NK-92 (cell line): ENCODE measurements around the gene TNFRSF17.
"Not testable (repeated sequence)": the region's sequence is repeated elsewhere in the genome, so short reads cannot be mapped to it uniquely, and the experiment has no call there.

Experiments used
- DNase-seq: peaks from one replicate; lab custom pipeline; 2025; ENCODE audit not compliant: unreplicated experiment; lab: John Stamatoyannopoulos, UW

TNFRSF17 gene

DNA sequence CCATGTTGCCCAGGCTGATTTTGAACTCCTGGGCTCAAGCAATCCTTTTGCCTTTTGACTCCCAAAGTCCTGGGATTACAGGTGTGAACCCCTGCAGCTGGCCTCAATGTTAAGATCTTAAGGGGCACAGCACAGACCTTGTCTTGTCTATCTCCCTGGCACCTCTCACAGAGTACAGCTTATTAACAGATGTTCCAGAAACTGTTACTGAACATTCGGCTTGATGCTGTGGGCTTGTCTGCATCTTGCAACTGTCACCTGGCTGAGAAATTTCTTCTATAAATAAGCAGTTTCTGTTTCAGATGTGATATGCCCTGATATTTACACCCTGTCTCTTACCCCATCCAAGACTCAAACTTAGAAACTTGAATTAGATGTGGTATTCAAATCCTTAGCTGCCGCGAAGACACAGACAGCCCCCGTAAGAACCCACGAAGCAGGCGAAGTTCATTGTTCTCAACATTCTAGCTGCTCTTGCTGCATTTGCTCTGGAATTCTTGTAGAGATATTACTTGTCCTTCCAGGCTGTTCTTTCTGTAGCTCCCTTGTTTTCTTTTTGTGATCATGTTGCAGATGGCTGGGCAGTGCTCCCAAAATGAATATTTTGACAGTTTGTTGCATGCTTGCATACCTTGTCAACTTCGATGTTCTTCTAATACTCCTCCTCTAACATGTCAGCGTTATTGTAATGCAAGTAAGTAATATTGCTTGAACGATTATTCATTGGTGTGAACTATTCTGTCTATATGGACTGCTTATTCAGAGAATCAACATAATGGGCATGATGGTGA lies at the start of gene TNFRSF17:
TNFRSF17 (plus strand) TSS at position 450 of the 791 bp plus-strand sequence; CDS start at position 565, 115 bp downstream.
- no peak for DNase-seq

GRCh38 chr16:11915644-11916523 lies 49.1 kb upstream of the TNFRSF17 start, which contains the start of gene GSPT1:
Gene GSPT1, minus strand, starts transcription at chr16:11915956. Its CDS starts 236 bp downstream, at chr16:11915720.
- peak; percentile 96 for DNase-seq

DNA sequence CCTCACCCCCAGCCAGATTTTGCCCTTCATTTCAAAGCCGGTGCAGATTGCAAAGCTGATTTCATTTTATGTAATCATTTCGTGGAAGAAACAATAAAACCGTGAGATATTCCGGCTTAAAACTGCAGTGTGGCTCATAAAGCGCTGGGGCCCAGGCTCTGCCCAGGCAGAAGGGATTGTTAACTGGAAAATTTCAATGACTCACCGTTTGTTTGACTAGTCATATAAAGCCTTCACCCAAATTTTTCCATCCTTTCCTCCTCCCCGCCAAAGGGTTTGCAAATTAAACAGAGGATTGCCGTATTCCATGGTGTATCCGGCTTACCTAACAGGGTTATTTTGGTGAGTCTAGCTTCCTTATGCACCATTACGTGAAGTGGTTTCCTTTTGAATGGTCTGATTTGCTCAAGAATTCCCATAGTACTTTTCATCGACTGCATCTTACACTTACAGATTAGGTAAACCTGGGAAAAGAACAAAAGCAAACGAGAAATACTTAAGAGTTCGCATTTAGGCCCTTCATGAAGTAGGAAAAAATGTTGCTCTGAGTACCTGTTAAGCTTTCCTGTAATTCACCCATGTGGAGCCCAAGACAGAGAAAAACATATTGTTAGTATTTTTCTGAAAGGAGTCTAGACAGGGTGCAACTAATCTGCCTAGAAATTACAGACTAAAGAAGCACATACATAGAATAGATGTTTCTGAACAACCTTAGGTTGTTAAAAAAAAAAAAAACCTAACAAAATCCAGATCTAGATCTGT lies 48.3 kb upstream of the TNFRSF17 start:
- DNase-seq = no peak

DNA sequence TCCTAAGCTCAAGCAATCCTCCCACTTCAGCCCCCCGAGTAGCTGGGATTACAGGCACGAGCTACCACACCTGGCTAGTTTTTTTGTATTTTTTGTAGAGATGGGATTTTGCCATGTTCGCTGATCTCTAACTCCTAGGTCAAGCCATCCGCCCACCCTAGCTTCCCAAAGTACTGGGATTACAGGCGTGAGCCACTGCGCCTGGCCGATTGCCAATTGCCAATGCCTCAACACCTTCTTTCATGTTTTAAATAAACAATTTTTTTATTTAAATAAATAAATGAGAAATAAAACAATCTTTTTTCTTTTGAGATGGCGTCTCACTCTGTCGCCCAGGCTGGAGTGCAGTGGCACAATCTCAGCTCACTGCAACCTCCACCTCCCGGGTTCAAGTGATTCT lies 41.0 kb upstream of the TNFRSF17 start:
- not testable (repeated sequence) for DNase-seq

DNA sequence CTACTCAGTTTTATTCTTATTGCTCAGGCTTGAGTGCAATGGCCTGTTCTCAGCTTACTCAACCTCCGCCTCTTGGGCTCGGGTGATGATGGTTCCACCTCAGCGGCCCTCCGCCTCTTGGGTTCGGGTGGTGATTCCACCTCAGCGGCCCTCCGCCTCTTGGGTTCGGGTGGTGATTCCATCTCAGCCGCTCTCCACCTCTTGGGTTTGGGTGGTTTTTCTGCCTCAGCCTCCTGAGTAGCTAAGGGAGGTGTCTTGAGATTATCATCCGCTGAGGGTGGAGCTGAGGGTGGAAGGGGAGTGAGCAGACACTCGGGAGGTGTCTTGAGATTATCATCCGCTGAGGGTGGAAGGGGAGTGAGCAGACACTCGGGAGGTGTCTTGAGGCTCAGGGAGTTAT lies 37.7 kb upstream of the TNFRSF17 start:
- not testable (repeated sequence) for DNase-seq

DNA sequence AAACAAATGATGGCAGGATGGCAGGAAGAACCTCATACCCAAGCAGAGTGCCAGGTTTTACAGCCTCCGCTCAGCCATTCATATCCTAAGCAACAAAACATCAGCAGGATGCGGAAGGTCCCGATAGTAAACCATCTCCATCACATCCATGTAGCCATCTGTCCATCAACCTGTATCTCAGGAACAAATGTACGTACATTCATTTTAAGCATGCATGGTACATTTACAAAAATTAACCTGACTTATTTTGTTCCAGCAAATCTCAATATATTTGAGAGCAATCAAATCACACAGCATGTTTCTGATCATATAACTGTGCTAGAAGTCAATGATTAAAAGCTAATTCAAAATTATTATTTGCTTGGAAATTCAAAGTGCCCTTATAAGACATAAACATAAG lies 23.1 kb upstream of the TNFRSF17 start, which contains the start of gene NPIPB2:
NPIPB2 (minus strand) TSS at position 101 of the 400 bp plus-strand sequence; CDS start at position 101, 0 bp downstream.
- DNase-seq = not testable (repeated sequence)

DNA sequence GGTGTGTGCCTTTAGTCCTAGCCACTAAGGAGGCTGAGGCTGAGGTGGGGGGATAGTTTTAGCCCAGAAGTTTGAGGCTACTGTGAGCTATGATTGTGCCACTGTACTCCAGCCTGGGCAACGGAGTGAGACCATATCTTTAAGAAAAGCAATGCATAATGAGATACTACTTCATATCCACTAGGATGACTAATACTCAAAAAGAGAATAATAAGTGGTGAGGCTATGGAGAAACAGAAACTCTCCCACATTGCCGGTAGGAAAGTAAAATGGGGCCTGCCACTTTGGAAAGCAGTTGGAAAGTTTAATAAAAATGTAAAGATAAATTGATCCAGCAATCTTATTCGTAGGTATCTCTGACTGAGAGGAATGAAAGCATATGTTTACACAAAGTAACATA lies 18.6 kb upstream of the TNFRSF17 start:
- DNase-seq = no peak

DNA sequence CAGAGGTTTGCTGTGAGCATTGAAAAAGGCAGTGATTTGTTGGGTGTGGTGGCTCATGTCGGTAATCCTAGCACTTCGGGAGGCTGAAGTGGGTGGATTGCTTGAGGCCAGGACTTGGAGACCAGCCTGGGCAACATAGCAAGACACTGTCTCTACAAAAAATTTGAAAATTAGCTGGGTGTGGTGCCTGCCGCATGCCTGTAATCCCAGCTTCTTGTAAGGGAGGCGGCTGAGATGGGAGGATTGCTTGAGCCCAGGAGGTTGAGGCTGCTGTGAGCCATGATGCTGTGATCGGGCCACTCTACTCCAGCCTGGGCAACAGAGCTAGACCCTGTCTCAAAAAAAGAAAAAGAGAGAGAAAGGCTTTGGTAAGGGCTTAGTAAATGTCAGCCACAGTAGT lies 16.2 kb upstream of the TNFRSF17 start:
- DNase-seq = no peak

GRCh38 chr16:11949527-11949926 lies 15.5 kb upstream of the TNFRSF17 start:
- DNase-seq = no peak

GRCh38 chr16:11950388-11950787 lies 14.6 kb upstream of the TNFRSF17 start:
- no peak for DNase-seq

DNA sequence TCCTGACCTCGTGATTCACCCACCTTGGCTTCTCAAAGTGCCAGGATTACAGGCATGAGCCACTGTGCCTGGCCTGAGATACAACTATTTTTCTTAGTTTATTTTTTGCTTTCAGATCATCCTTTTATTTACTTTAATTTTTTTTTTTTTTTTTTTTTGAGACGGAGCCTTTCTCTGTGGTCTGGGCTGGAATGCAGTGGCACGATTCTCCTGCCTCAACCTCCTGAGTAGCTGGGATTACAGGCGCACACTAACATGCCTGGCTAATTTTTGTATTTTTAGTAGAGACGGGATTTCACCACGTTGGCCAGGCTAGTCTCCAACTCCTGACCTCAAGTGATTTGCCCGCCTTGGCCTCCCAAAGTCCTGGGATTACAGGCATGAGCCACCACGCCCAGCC lies 11.4 kb upstream of the TNFRSF17 start:
- DNase-seq = not testable (repeated sequence)

DNA sequence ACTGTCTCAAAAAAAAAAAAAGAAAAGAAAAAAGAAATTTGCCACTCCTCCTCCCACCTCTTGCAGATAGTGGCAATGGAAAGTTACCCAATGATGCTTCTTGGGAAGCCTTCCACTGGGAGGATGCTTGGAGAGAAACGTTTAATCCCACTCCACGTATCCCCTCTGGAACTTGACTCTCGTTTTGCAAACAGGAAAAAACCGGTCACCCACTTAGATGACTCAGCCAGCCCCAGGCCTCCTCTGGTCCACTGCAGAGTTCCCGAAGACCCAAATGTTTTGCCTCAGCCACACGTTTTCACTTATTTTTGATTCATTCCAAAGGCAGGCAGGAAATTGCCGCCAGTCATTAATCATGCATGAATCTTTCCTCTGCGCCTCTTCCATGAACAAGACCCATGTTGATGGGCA lies 9.3 kb upstream of the TNFRSF17 start:
- DNase-seq = no peak

- DNase-seq = no peak
These were observed 8.5 kb upstream of the TNFRSF17 start for GRCh38 chr16:11956558-11956957.

- no peak for DNase-seq
These were observed 7.2 kb upstream of the TNFRSF17 start for GRCh38 chr16:11957591-11958395.

DNA sequence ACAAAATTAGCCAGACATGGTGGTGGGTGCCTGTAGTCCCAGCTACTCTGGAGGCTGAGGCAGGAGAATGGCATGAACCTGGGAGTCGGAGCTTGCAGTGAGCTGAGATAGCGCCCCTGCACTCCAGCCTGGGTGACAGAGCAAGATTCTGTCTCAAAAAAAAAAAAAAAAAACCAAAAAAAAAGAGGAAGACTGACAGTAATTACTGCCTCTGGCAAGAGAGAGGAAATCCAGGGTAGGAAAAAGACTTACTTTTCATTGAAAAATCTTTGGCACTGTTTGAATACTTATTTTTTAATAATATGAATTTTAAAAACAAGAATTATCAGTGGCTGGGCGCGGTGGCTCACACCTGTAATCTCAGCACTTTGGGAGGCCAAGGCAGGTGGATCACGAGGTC lies 2.6 kb upstream of the TNFRSF17 start:
- DNase-seq = not testable (repeated sequence)

GRCh38 chr16:11962978-11963377 lies 2.0 kb upstream of the TNFRSF17 start:
- not testable (repeated sequence) for DNase-seq

- DNase-seq = no peak
These were observed 1.3 kb upstream of the TNFRSF17 start for GRCh38 chr16:11963706-11964105.

DNA sequence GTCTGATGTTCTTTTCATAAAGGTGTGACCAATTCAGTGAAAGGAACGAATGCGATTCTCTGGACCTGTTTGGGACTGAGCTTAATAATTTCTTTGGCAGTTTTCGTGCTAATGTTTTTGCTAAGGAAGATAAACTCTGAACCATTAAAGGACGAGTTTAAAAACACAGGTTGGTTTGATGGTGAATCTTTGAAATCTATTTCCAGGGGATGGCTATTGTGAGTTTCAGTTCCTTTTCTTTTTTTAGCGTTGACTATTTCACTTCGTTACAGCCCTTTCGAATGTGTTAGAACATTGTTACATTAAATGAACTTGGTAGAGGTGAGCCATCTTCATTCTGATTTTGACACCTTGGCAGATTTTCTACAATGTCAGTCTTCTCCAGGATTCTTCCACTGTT lies 1.2 kb downstream of the TNFRSF17 start:
- DNase-seq = no peak

DNA sequence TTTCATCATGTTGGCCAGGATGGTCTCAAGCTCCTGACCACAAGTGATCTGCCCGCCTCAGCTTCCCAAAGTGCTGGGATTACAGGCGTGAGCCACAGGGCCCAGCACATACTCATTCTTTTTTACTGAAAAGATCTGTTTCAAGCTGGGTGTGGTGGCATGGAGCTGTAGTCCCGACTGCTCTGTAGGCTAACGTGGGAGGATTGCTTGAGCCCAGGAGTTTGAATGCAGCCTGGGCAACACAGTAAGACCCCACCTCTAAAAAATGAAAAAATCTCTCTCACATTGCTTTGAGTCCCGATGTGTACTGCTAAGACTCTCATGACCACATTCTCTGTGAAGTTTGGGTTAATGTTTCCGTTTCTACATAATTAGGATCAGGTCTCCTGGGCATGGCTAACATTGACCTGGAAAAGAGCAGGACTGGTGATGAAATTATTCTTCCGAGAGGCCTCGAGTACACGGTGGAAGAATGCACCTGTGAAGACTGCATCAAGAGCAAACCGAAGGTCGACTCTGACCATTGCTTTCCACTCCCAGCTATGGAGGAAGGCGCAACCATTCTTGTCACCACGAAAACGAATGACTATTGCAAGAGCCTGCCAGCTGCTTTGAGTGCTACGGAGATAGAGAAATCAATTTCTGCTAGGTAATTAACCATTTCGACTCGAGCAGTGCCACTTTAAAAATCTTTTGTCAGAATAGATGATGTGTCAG lies 2.3 kb downstream of the TNFRSF17 start:
- DNase-seq = no peak
